DMS153 (cell line): Measurements from ENCODE around the gene RASGRP2.
A peak's percentile ranks its signal among the peaks of the same experiment; 100 is the strongest.

Source experiments
- DNase-seq: peaks from one replicate; lab custom pipeline; 2025; lab: John Stamatoyannopoulos, UW

Gene RASGRP2

DNA sequence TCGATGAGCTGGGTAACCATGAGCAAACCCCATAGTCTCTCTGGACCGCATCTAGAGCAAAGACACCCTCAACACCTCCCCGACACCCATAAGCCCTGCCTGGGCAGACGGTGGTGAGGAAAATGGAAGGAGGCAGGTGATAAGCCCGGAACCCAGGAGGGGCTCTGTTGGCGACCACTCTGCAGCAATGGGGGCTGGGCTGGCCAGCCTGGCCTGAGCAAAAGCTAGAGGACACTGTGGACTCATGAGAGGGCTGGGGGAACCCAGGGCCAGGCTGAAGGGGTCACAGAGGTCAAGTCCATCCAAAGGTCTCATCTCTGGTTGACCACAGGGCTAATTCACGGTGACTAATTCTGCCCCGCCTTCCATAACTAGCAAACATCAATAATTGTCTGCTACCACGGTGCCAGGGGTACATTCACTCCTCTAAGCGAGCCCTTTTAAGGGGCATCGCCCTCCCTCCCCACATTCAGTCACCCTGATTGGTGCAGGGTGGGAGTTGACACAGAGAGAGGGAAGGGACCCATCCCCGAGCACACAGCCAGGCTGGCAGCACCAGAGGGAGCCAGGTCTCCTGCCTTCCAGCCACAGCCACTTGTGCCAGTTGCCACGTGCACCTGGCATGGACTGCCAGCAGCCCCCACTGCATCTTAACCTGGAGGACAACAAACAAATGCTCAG, 11.9 kb upstream of the RASGRP2 start:
- no peak for DNase-seq

DNA sequence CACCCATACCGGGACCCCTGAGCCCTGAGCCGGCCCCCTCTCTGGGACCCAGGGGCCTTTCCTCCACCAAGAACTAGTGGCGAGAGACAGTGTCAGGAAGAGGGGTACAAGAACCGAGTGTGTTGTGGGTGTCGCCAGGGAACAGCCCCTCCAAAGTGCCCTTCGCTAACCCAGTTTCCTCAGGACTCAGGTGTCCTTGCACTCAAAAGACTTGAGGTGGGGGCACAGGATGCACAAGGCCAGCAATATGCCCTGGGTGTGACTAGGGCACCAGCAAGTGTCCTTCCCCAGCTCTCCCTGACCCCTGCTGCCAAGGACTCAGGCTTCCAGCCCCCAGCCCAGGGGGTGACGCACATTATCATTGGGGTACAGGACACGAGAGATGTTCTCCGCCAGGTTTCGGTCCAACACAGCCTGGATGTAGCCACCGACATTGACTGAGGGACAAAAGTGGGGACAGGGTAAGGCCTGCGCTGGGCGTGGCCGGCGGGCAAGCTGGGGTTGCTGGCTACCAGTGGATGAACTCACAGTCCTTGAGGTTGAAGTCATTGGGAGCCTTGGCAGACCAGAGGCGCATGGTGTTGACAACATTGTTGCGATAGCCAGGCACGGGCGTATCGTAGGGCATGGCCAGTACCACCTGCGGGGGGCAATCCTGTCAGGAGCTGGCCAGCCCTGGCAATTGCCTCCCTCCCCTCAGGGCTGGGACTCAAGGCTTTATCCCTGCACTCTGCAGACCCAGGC, 11.1 kb upstream of the RASGRP2 start:
- DNase-seq: no peak

DNA sequence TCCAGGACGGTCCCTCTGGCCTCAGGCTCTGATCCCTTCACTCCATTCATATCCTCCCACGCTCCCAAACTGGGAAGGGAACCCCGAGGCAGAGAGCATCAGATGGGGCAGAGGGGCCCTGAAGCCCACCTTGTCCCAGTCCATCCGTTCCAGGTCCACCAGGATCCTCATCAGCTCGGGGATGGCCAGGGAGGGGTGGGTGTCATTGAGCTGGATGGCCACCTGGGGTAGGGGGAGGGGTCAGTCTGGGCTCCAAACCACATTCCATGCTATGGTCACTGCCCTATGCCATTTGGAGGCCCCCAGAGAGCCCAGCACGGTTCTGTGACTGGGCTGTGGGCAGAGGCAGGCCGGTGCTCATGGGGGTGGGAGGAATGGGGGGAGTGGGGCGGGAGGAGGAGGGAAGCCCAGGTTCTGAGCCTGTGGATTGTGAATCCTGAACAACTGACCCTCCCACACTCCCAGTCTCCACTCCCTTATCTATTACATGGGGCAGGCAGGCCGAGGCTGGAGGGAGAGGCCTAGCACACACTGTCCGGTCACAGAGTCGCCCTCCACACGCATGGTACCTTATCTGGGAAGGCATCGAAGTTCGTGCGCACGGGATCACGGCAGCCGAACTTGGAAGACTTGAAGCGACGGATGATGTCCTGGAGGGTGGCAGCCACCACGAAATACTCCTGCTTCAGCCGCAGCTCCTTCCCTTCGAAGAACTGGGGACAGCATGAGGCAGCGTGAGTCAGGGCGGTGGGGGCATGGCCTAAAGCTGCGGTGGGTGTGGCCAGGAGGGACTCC, 10.4 kb upstream of the RASGRP2 start:
- no peak for DNase-seq

DNA sequence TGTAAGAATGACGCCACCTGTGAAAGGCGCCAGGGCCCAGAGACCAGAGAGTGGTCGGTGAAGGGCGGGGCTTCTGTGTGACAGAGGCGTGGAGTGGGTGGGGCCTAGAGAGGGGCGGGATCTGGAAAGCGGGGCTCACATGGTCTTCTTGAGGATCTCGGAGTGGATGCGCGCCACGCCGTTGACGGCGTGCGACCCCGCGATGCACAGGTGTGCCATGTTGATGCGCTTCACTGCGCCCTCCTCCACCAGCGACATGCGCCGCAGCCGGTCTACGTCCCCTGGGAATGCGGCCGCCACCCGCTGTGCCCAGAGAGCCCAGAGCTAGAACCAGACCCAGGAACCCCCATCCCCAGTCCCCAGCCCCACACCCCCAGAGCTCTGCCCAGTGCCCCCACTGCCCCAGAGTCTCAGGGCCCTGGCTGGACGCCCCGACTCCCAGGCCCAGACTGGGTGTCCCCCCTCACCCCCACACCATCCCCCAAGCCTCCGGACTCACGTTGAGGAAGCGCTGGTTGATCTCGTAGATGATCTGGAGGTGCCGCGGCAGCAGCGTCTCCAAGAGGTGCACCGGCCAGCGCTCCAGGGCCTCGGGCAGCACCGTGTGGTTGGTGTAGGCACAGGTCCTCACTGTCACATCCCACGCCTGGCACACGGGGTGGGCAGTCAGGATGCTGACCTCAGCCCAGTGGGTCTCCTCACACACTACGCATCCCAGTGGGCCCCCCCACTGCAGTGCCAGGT, 9.6 kb upstream of the RASGRP2 start:
- DNase-seq: no peak

DNA sequence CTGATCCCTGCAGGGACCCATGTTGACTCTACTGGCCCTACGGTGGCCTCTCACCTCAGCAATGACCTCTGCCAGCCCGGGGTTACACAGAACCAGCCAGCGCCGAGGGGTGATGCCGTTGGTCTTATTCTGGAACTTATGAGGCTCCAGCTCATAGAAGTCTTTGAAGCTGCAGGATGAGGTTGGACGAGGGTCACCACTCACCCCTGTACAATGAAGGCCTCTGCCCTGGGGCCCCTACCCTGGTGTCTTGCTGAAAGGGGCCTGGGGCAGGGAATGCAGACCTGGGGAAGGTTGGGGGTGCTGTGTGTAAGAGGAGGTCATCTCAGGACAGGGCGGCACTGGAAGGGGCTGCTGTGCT, 9.1 kb upstream of the RASGRP2 start:
- no peak for DNase-seq

DNA sequence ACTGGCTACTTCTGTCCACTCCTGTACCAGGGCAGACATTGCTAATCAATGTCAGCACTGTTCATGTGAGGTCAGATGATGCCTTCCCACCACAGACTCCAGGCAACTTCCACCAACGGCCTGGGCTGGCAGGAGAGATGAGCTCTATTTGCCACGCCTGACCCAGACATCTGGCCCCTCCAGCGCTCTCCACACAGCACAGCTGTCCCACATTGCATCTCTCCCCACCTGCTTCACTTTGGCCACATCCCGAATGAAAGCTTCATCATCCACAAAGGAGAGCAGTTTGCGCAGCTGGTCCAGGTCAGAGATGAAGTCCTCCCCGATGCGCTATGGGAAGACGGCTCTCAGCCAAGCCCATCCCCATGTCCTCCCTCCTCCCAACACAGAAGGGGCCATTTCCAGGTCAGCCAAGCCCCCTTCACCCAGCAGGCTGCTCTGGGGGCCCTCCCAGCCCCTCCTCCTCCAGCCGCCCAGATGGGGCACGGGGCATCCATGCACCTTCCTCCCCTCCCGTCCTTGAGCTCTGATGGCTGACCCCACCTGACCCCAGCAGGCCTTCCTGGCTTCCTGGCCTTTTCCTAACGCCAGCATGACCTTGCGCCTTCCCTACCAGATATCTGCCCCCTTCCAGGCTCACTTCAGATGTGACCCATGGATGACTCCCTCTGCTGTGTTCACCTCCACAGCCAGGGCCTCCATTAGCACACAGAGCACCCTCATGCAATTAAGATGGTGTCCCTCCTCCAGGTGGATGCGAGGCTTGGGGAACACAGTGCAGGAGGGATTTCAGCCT, 8.4 kb upstream of the RASGRP2 start:
- no peak for DNase-seq

DNA sequence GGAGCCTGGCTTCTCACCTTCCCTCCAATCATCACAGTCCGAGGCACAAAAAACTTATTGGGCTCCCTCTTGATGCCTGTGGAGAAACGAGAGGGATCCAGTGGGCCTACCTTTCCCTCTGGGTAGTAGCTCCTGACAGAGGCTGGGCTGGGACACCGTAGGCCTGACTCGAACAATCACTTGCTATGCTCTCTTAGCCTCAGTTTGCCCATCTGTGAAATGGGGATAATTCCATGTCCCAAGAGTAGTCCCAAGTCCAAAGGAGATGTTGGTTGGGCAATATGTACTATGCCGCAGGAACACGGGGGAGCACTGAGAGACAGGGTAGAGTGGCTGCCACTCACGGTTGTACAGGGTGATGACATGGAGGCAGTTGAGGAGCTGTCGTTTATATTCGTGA, 7.6 kb upstream of the RASGRP2 start:
- DNase-seq: no peak

DNA sequence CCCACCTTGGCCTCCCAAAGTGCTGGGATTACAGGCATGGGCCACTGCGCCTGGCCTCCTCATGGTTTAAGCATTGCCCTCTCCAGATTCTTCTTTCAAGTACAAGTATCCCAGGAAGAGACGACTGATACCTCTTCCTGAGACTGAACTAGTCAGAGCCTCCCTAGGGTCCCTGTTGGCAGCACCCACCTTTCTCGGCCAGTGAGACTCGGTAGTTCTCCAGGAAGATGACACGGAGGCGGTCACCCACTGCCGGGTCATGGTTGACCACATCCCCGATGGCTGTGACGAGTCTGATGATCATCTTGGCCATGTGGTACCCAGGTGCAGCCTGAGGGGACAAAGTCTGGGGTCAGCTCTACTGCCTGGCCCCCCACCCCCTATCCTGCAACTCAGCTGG, 7.2 kb upstream of the RASGRP2 start:
- no peak for DNase-seq

DNA sequence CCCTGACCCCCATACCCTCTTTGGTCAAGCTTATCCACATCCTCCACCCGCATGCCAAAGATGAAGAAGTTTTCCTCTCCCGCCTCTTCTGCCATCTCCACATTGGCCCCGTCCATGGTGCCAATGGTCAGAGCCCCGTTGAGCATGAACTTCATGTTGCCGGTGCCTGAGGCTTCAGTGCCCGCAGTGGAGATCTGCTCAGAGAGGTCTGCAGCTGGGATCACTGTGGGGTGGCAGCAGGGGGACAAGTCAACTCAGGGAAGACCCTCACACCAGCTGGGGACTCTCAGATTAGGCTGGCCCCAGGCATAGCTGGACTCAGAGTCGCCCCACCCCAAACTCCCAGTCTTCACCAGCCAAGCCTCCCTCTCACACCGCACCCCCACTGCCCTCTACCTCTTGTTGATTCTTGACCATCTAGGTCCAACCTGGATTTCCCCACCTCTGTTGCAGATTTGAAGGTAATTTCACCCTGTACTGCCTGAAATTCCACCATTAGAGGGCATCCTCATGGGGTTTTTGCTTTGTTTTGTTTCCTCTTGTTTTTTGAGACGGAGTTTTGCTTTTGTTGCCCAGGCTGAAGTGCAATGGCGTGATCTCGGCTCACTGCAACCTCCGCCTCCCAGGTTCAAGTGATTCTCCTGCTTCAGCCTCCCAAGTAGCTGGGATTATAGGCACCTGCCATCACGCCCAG, 6.6 kb upstream of the RASGRP2 start:
- DNase-seq: no peak

DNA sequence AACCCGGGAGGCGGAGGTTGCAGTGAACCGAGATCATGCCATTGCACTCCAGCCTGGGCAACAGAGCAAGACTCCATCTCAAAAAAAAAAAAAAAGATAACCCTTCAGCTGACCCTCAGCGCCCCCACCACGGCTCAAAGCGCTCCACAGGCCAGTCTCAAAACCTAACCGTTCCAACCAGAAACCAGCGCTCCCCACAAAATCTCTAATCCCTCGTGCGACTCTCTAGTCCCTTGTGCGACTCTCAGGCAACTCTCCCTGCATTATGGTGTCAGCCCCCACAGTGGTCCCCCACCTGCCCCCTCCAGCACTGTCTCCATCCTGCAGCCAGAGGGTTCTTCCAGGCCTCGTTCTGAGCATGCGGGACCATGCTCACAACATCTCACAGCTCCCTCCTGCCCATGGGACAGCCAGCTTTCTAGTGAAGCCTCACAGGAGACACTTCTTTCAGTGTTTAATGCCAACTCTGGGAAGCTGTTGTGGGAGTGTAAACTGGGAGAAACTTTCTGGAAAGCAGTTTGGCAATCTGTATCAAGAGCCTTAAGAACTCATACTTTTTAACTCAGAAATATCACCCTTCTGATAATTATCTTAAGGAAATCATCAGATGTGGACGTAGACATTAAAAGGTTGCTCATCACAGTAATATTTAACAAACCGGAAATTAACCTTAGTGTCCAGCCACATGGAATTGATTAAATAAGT, 4.2 kb upstream of the RASGRP2 start:
- no peak for DNase-seq

DNA sequence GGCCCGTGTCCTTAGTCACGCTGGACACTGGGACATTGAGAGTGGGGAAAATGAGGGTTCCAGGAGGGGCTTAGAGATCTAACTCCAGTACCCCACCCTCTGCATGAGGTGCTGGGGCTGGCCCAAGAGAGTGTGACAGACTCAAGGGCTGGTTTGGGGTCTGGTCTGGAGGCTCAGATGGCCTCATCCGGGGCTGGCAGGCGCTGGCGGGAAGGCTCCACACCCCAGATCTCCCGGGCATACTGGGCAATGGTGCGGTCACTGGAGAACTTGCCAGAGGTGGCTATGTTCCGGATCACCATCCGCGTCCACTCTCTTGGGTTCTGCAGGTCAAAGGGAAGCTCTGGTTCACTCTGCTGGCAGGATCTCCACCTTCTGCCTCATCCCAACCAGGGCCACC, 2.5 kb upstream of the RASGRP2 start:
- no peak for DNase-seq

DNA sequence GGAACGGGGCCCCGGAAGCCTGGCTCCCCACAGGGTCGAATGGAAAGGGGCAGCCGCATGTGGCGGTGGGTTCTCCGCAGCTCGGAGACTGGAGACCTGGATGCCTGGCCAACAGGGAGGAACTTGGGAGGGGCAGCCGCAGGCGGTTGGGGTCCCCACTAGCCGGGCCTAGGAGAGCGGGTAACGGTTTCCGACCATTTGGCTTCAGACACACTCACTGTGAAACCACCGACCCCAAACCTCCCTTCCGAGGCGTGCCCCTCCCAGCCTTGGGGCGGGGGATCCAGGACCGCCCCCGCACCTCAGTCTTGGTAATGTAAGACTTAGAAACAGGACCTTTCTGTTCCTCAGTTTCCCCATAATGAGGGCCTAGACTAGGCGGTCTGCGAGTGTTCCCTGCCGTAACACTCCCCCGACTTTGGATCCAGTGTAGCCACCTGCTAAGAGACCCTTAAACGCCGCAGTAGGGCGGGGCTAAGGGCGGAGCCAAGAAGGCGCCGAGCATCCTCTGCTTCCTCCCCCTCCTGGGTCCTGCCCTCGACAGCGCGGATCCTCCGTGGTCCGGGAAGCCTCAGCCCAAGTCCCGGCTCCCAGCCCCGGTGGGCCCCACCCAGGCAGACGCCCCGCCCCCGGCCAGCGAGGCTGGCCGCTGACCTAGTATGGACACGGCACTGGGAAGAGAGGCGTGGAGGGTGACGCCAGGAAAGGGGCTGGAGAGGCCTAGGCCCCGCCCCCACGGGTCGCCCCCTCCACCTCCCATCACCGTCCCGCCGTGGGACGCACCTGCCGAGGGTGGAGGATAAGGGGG, 1.8 kb upstream of the RASGRP2 start:
- no peak for DNase-seq

DNA sequence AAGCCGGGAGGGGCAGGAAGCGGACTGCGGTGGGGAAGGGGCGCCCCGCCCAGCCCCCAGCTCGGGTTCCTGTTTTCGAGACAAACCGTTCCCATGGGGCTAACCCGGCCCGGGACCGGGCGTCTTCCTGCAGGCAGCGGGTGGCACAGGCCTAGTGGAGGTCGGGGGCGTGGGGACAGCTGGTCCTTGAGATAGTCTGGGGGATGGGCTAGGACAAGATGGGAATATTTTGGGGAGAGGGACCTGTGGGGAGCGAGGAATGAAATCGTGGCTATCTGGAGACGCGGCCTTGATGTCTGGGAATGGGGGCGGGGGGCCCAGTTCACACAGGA, 1.2 kb upstream of the RASGRP2 start:
- no peak for DNase-seq

DNA sequence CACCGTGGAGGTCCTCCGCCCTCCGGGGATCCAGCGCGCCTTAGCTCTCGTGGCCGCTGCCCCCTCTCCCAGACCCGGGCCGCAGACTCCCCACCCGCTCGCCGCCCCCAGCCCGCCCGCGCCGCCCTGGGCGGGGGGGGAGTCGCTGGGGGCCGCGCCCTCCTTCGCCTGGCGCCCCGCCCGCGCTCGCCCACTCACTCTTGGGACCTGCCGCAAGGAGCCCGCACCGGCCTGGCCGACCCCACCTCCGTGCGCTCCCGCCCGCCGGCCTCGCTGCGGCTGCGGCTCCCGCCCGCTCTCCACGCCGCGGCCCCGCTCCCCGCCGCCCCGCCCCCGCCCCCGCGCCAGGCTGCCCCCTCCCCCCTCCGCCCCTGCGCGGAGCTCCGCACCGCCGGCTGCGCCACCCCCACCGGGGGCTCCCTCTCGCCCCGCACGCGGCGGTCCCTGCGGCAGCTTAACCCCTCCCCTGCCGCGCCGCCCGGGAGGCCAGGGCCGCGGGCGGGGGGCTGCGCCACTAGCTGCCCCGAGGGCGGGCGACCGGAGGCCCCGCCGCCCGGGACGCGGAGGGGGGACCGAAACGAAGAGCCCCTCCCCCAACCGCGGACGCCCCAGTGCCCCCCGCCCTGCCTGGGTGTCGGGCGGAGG, 724 bp upstream of the RASGRP2 start:
- no peak for DNase-seq

DNA sequence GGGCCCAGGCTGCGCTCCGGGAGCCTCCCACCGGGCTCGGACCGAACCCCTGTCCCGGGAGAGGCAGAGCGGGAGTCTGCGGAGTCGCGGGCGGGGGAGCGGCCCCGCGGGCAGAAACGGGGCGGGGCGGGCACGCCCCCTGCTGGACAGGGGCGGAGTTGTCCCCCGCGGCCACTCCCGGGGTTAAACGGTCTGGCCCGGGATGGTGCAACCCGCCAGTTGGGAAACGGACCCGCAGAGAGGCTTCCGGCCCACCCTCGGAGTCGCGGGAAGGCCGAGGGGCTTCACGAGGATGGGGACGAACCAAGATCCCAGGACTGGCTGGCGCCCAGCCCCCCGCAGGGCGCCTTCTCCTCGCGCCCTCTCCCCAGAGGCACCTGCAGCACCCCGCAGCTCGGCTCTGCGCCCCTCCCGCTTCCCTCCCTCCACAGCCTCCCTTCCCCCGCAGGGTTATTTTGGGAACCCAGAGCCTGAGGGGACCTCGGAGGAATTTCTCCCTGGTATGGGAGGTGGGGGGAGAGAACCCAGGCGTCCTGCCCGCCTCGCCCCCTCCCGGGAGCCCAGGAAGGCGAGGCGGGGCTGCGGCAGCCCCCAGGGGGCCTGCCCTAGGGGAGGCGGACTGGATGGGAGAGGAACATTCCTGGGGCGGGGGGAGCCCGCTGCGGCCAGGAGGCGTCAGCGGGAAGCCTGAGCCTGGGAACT, 902 bp downstream of the RASGRP2 start:
- no peak for DNase-seq

DNA sequence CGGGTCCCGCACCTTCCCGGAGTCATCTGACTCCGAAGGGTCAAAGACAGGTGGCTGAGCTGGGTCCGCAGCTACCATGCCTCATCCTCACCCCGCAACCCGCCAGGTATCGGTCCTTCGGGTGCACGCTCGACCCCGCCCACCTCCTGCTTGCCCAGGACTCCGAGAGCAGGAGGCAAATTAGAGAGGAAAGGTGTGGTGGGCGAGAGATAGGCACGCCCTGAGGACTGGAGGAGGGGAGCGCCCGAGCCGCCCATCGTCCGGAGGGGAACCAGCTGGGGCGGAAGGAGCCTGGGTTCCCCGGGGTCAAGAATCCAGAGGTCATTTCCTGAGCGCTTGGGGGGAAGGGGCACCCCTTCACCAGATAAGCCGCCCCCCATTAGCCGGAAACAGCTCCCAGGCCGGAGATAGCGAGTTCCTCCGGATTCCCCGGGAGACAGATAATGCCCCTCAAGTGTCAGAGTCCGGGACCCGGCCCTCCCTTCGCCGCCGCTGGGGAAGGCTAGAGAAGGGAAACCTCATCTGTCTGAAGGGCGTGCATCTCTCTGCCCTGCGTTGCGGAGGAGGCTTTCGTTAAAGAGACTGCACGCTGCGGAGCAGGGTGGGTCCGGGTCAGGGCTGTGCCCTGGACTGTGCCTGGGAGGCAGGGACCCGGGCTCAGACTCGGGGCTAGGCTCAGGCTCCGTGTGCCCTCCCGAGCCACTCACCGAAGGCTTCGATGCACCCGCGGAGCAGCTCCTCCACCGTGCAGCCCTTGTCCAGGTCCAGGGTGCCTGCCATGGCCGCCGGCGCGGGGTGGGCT, 1.7 kb downstream of the RASGRP2 start:
- no peak for DNase-seq

DNA sequence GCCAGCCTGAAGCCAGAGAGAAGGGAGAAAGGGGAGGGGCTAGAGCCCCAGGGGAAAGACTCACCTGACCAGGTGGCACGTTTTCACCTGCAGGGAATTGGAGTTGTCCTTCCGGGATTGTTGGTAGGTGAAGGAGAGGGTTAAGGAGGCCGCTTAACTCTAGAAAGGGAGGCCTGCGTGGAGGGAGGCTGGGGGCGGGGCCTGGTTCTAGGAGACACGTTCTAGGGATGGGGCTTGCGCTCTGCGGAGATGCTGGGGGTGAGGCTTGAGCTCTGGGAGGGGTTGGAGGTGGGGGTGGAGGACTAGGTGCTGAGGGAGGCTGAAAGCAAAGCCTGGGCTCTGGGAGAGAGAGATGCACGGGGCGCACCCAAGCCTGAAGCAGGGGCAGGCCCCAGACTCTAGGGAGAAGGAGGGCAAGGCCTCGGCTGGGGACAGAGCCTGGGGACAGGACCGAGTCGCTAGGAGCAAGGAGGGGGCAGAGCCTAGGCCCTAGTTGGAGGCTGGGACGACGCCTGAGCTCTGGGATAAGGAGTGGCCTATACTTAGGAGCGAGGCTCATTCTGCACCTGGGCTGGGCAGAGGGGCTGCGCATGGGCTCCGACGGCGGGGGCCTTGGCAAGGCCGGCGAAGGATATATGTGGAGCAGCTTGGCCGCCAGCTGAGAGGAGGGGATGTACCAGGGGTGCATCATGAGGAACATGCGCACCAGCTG, 2.4 kb downstream of the RASGRP2 start:
- DNase-seq: peak; percentile 38
